GM12892 (cell line): ENCODE measurements around the gene SH2B2.

ENCODE experiments used
- DNase-seq: peaks from one replicate; pipeline ENCODE4 v3.0.0; 2011; ENCODE audit not compliant: insufficient read length
- FAIRE-seq: peaks from 2 replicates; lab custom pipeline; 2011; peaks lifted over from hg19 to GRCh38; lab: Jason Lieb, UNC
- POLR2A ChIP-seq: IDR thresholded peaks from 2 replicates; pipeline ENCODE4 v1.6.1; 2011; ENCODE audit warnings: low read depth, low read length, control low read depth
- POLR2AphosphoS5 ChIP-seq: IDR thresholded peaks from 2 replicates; pipeline ENCODE4 v1.6.1; 2011; ENCODE audit warnings: low read depth, low read length, control low read depth
- TAF1 ChIP-seq: IDR thresholded peaks from 2 replicates; pipeline ENCODE4 v1.6.1; 2011; ENCODE audit warnings: low read depth, mild to moderate bottlenecking, control low read depth, low read length, borderline replicate concordance

SH2B2 gene

GRCh38 chr7:102253973-102254370, 32.7 kb upstream of the SH2B2 start:
- no peak for DNase-seq
- no peak for FAIRE-seq
- TF ChIP-seq POLR2AphosphoS5 (no peak), POLR2A (no peak), TAF1 (no peak)

GRCh38 chr7:102254521-102254920, 32.1 kb upstream of the SH2B2 start:
- TF ChIP-seq POLR2A (no peak), TAF1 (no peak), POLR2AphosphoS5 (no peak)
- FAIRE-seq (no peak), DNase-seq (no peak)

- no peak for DNase-seq
- TF ChIP-seq POLR2A: no peak
- no peak for TF ChIP-seq TAF1
- no peak for TF ChIP-seq POLR2AphosphoS5
- no peak for FAIRE-seq
Observed at GRCh38 chr7:102255501-102255900, 31.2 kb upstream of the SH2B2 start.

- FAIRE-seq (no peak), DNase-seq (no peak)
- TF ChIP-seq TAF1: no peak
- no peak for TF ChIP-seq POLR2A
- no peak for TF ChIP-seq POLR2AphosphoS5
Observed at GRCh38 chr7:102255916-102256315, 30.8 kb upstream of the SH2B2 start.

- DNase-seq: no peak
- TF ChIP-seq POLR2AphosphoS5: no peak
- no peak for TF ChIP-seq TAF1
- TF ChIP-seq POLR2A: no peak
- no peak for FAIRE-seq
Observed at GRCh38 chr7:102258073-102258748, 28.5 kb upstream of the SH2B2 start.

GRCh38 chr7:102258749-102259107, 27.9 kb upstream of the SH2B2 start:
- no peak for DNase-seq
- TF ChIP-seq POLR2AphosphoS5: no peak
- TF ChIP-seq POLR2A: no peak
- no peak for TF ChIP-seq TAF1
- FAIRE-seq: no peak

GRCh38 chr7:102260856-102261255, 25.8 kb upstream of the SH2B2 start:
- TF ChIP-seq POLR2AphosphoS5 (no peak), TAF1 (no peak), POLR2A (no peak)
- no peak for FAIRE-seq
- no peak for DNase-seq

GRCh38 chr7:102261451-102261850, 25.2 kb upstream of the SH2B2 start:
- TF ChIP-seq TAF1 (no peak), POLR2AphosphoS5 (no peak), POLR2A (no peak)
- no peak for DNase-seq
- FAIRE-seq: no peak

GRCh38 chr7:102262546-102262945, 24.1 kb upstream of the SH2B2 start:
- TF ChIP-seq POLR2A (no peak), TAF1 (no peak), POLR2AphosphoS5 (no peak)
- DNase-seq (no peak), FAIRE-seq (no peak)

- TF ChIP-seq POLR2A (no peak), TAF1 (no peak), POLR2AphosphoS5 (no peak)
- no peak for FAIRE-seq
Observed at GRCh38 chr7:102264367-102264891, 22.2 kb upstream of the SH2B2 start.

GRCh38 chr7:102266541-102266940, 20.1 kb upstream of the SH2B2 start:
- DNase-seq (no peak), FAIRE-seq (no peak)
- TF ChIP-seq POLR2A (no peak), POLR2AphosphoS5 (no peak), TAF1 (no peak)

More at GRCh38 chr7:102264367-102264891, 22.2 kb upstream of the SH2B2 start:
- DNase-seq: no peak

GRCh38 chr7:102268635-102269034, 18.0 kb upstream of the SH2B2 start:
- DNase-seq: no peak
- no peak for FAIRE-seq
- TF ChIP-seq POLR2A: no peak
- no peak for TF ChIP-seq POLR2AphosphoS5
- TF ChIP-seq TAF1: no peak
